Small intestine (tissue), 16 donors: Measurements from ENCODE around the gene BBS12. TPM values are rescaled to one million over a fixed set of nuclear protein-coding genes. Genes with fewer than 3 reads are reported as not detected.

Experiments
- DNase-seq, 2 donors: peaks; one replicate each; pipeline versions ENCODE4 v3.0.0 to v3.0.0-alpha.2; 2013
- FAIRE-seq: peaks from 2 replicates; lab custom pipeline; 2012; peaks lifted over from hg19 to GRCh38; lab: Jason Lieb, UNC
- H3K27ac ChIP-seq, 3 donors: one replicate each; pipeline ENCODE4 v1.5.1; 2013; ENCODE audit warnings: low read length in 2 of 3, mild to moderate bottlenecking in 2 of 3, control low read depth in 1 of 3, inconsistent platforms in 1 of 3, low read depth in 1 of 3, moderate library complexity in 1 of 3
- H3K27me3 ChIP-seq, 3 donors: one replicate each; pipeline ENCODE4 v1.6.1; 2013; ENCODE audit warnings: low read length in 3 of 3, inconsistent platforms in 1 of 3; ENCODE audit not compliant: control insufficient read depth in 3 of 3, insufficient read depth in 3 of 3
- H3K36me3 ChIP-seq, 3 donors: one replicate each; pipeline ENCODE4 v1.6.1; 2013; ENCODE audit warnings: low read length in 3 of 3, inconsistent platforms in 1 of 3, low read depth in 1 of 3, mild to moderate bottlenecking in 1 of 3, moderate library complexity in 1 of 3; ENCODE audit not compliant: control insufficient read depth in 3 of 3, insufficient read depth in 2 of 3
- H3K4me1 ChIP-seq, 3 donors: one replicate each; pipeline ENCODE4 v1.6.1; 2013; ENCODE audit warnings: low read length in 2 of 3, inconsistent platforms in 1 of 3, low read depth in 1 of 3, mild to moderate bottlenecking in 1 of 3, moderate library complexity in 1 of 3; ENCODE audit not compliant: control insufficient read depth in 3 of 3, insufficient read depth in 2 of 3
- H3K4me3 ChIP-seq, 3 donors: one replicate each; pipeline ENCODE4 v1.5.1; 2013; ENCODE audit warnings: low read length in 3 of 3, control low read depth in 1 of 3, inconsistent platforms in 1 of 3, low read depth in 1 of 3, mild to moderate bottlenecking in 1 of 3, moderate library complexity in 1 of 3
- H3K9me3 ChIP-seq, 2 donors: one replicate each; pipeline ENCODE4 v1.6.1; 2013; ENCODE audit warnings: low read depth in 1 of 2, low read length in 1 of 2; ENCODE audit not compliant: control insufficient read depth in 2 of 2, insufficient read depth in 1 of 2
- WGBS, 3 donors: extraction: QIAGEN DNeasy Blood & Tissue Kit; methylation state at CpG; one replicate each; pipeline ENCODE4 v1.1.7; 2013; 5-methylcytosine and 5-hydroxymethylcytosine counted together
- long read RNA-seq, 10 donors: transcript quantifications; one replicate each; lab custom pipeline, GENCODE V29; 2026
- polyA plus RNA-seq, 4 donors: library from polyadenylated mRNA; stranded (reverse) in 3 of 4; unstranded in 1 of 4; fragments of 200-250 nt in 3 of 4; fragments of 120-200 nt in 1 of 4; gene quantifications; one replicate each; pipeline versions ENCODE4 v1.2.1 to v1.2.3, GENCODE V29; 2013
- donor health status: healthy with polysubstance abuse.
- donor health status: control.
- donor health status: control.
- donor health status: Bipolar disorder and iron deficiency.
- donor health status: healthy.

BBS12 gene
- 1 to 10 TPM; 1.3 to 9.0 (median 1.4) TPM for polyA plus RNA-seq
- long read RNA-seq, donor 1, transcript BBS12-201 (2 exons, 3,244 nt), result major isoform, 10 of 10 reads
- long read RNA-seq, donor 1, partial matches to known transcripts, result 0 of 10 reads
- long read RNA-seq, donor 1, other reads (novel, unspliced or antisense), result 0 of 10 reads
- long read RNA-seq, donor 2, partial matches to known transcripts, result 0 of 1 reads
- long read RNA-seq, donor 2, other reads (novel, unspliced or antisense), result 0 of 1 reads
- long read RNA-seq, donor 3, result 0 reads
- long read RNA-seq, donor 4, result 0 reads
- long read RNA-seq, donor 5, result 0 reads
- long read RNA-seq, donor 6, partial matches to known transcripts, result 0 of 3 reads
- long read RNA-seq, donor 6, other reads (novel, unspliced or antisense), result 0 of 3 reads
- long read RNA-seq, donor 7, partial matches to known transcripts, result 0 of 4 reads
- long read RNA-seq, donor 7, other reads (novel, unspliced or antisense), result 0 of 4 reads
- long read RNA-seq, donor 8, result 0 reads
- long read RNA-seq, donor 9, partial matches to known transcripts, result 0 of 1 reads
- long read RNA-seq, donor 9, other reads (novel, unspliced or antisense), result 0 of 1 reads
- long read RNA-seq, donor 10, partial matches to known transcripts, result 0 of 3 reads
- long read RNA-seq, donor 10, other reads (novel, unspliced or antisense), result 0 of 3 reads

GRCh38 chr4:122732329-122733026 is at the start of gene BBS12:
TSS of gene BBS12 (plus strand) at chr4:122732704. CDS start at chr4:122741893, 9,189 bp downstream.
- WGBS, 3 donors, result 0% methylated on average over 37 of the region's 37 CpGs
- Histone ChIP-seq H3K9me3 (no peaks in the 10 kb centered on the region), H3K27ac (peak within 1 kb of the TSS; percentile 71 to 98 (median 91)), H3K4me1 (peaks cover 0 to 4% (median 3%) of the 10 kb centered on the region in 3 donors), H3K4me3 (peak within 1 kb of the TSS; percentile 68 to 77 (median 76)), H3K36me3 (no peaks in the 10 kb centered on the region), H3K27me3 (no peaks in the 10 kb centered on the region)
- FAIRE-seq (no peak), DNase-seq (peak; percentile 100)

- no peak overlapping the region for H3K4me3 ChIP-seq
- DNase-seq (no peak), FAIRE-seq (no peak)
- no peaks in the 10 kb centered on the region for H3K27me3 ChIP-seq
- H3K4me1 ChIP-seq, result no peaks in the 10 kb centered on the region
- 86 to 93% (median 93%) methylated on average over 2 of the region's 2 CpGs for WGBS, 3 donors
- peaks cover 0 to 7% of the 10 kb centered on the region in 2 donors for H3K9me3 ChIP-seq
- H3K27ac ChIP-seq, result no peak overlapping the region
- no peaks in the 10 kb centered on the region for H3K36me3 ChIP-seq
Observed at GRCh38 chr4:122686691-122687090, 45.8 kb upstream of the BBS12 start.

- Histone ChIP-seq H3K4me1 (no peaks in the 10 kb centered on the region), H3K27me3 (peaks cover 0 to 3% (median 0%) of the 10 kb centered on the region in 3 donors), H3K9me3 (no peaks in the 10 kb centered on the region), H3K36me3 (no peaks in the 10 kb centered on the region), H3K4me3 (no peak overlapping the region), H3K27ac (no peak overlapping the region)
- 59 to 68% (median 59%) methylated on average over 2 of the region's 2 CpGs for WGBS, 3 donors
- FAIRE-seq, result no peak
- no peak for DNase-seq
Observed at GRCh38 chr4:122687531-122688061, 44.9 kb upstream of the BBS12 start.

GRCh38 chr4:122688529-122689140 is 43.9 kb upstream of the BBS12 start:
- Histone ChIP-seq H3K27me3 (peaks cover 0 to 3% (median 0%) of the 10 kb centered on the region in 3 donors), H3K36me3 (no peaks in the 10 kb centered on the region), H3K4me1 (no peaks in the 10 kb centered on the region), H3K9me3 (no peaks in the 10 kb centered on the region), H3K27ac (no peak overlapping the region), H3K4me3 (no peak overlapping the region)
- no peak for FAIRE-seq
- 67 to 76% (median 75%) methylated on average over 9 of the region's 9 CpGs for WGBS, 3 donors
- DNase-seq, result no peak

GRCh38 chr4:122689972-122690371 is 42.5 kb upstream of the BBS12 start:
- DNase-seq, result no peak
- Histone ChIP-seq H3K36me3 (no peaks in the 10 kb centered on the region), H3K4me3 (no peak overlapping the region), H3K9me3 (no peaks in the 10 kb centered on the region), H3K4me1 (no peaks in the 10 kb centered on the region), H3K27ac (no peak overlapping the region), H3K27me3 (peaks cover 0 to 3% (median 0%) of the 10 kb centered on the region in 3 donors)
- no peak for FAIRE-seq

GRCh38 chr4:122691988-122692387 is 40.5 kb upstream of the BBS12 start:
- Histone ChIP-seq H3K4me1 (no peaks in the 10 kb centered on the region), H3K9me3 (no peaks in the 10 kb centered on the region), H3K27ac (no peak overlapping the region), H3K36me3 (no peaks in the 10 kb centered on the region), H3K4me3 (no peak overlapping the region), H3K27me3 (peaks cover 0 to 3% (median 0%) of the 10 kb centered on the region in 3 donors)
- FAIRE-seq (no peak), DNase-seq (no peak)
- WGBS, 3 donors, result 52 to 85% (median 64%) methylated on average over 4 of the region's 4 CpGs

GRCh38 chr4:122692641-122693520 is 39.6 kb upstream of the BBS12 start:
- H3K27me3 ChIP-seq, result peaks cover 0 to 6% (median 0%) of the 10 kb centered on the region in 3 donors
- peaks cover 0 to 1% of the 10 kb centered on the region in 2 donors for H3K9me3 ChIP-seq
- no peaks in the 10 kb centered on the region for H3K4me1 ChIP-seq
- FAIRE-seq, result no peak
- H3K4me3 ChIP-seq, result no peak overlapping the region
- no peaks in the 10 kb centered on the region for H3K36me3 ChIP-seq
- WGBS, 3 donors, result 38 to 66% (median 39%) methylated on average over 3 of the region's 3 CpGs
- no peak for DNase-seq
- H3K27ac ChIP-seq, result no peak overlapping the region
